Measurements from ENCODE around the gene LRRC8C.

- TF ChIP-seq CTCF (IDR thresholded peaks at IDR 0.05; ENCODE audit: insufficient read depth, low read length, poor library complexity, severe bottlenecking), result no peak
- TF ChIP-seq EZH2phosphoT487 (conservative IDR thresholded peaks at IDR 0.05; ENCODE audit: low read length), result no peak
These were observed 101.5 kb downstream of the LRRC8C start for GRCh38 chr1:89734442-89734841.
